GM21515 (cell line): ENCODE measurements around the gene ATG16L2.

ENCODE experiments used
- ATAC-seq: cut with Tn5 transposase; IDR thresholded peaks from one replicate; pipeline ENCODE4 v1.9.1; 2021; ENCODE audit not compliant: unreplicated experiment

ATG16L2 gene

GRCh38 chr11:72814286-72815109, at the start of gene ATG16L2:
Gene ATG16L2 (plus strand): TSS chr11:72814411. CDS start chr11:72814446, 35 bp downstream.
- ATAC-seq: peak; percentile 43

GRCh38 chr11:72764503-72764902, 49.7 kb upstream of the ATG16L2 start:
- ATAC-seq: no peak

GRCh38 chr11:72766152-72766902, 47.9 kb upstream of the ATG16L2 start:
- no peak for ATAC-seq

- ATAC-seq: no peak
Observed at GRCh38 chr11:72767203-72768062, 46.8 kb upstream of the ATG16L2 start.

GRCh38 chr11:72768581-72768980, 45.6 kb upstream of the ATG16L2 start:
- no peak for ATAC-seq

GRCh38 chr11:72769680-72770079, 44.5 kb upstream of the ATG16L2 start:
- ATAC-seq: no peak

GRCh38 chr11:72770799-72771198, 43.4 kb upstream of the ATG16L2 start:
- ATAC-seq: no peak

- no peak for ATAC-seq
Observed at GRCh38 chr11:72771507-72771906, 42.7 kb upstream of the ATG16L2 start.

- ATAC-seq: no peak
Observed at GRCh38 chr11:72772059-72772458, 42.2 kb upstream of the ATG16L2 start.

GRCh38 chr11:72773291-72773690, 40.9 kb upstream of the ATG16L2 start:
- no peak for ATAC-seq

- no peak for ATAC-seq
Observed at GRCh38 chr11:72773696-72774095, 40.5 kb upstream of the ATG16L2 start.

- no peak for ATAC-seq
Observed at GRCh38 chr11:72774499-72774898, 39.7 kb upstream of the ATG16L2 start.

- ATAC-seq: no peak
Observed at GRCh38 chr11:72775288-72776110, 38.7 kb upstream of the ATG16L2 start.

- no peak for ATAC-seq
Observed at GRCh38 chr11:72776117-72776843, 37.9 kb upstream of the ATG16L2 start.

GRCh38 chr11:72776844-72777754, 37.1 kb upstream of the ATG16L2 start:
- ATAC-seq: no peak

- ATAC-seq: no peak
Observed at GRCh38 chr11:72777755-72778278, 36.4 kb upstream of the ATG16L2 start.

- ATAC-seq: no peak
Observed at GRCh38 chr11:72778535-72779494, 35.4 kb upstream of the ATG16L2 start.
